H1 (cell line): ENCODE results near the gene GHRH. TPM values are rescaled to one million over a fixed set of nuclear protein-coding genes. Genes with fewer than 3 reads are reported as not detected.

Experiments used
- CTCF ChIA-PET: fragments of 300-600 bp; sonication (Branson Sonifier 250); formaldehyde crosslinking; loops from one replicate; lab custom pipeline; 2021; ENCODE audit not compliant: partially characterized antibody; lab: Charles Lee
- POLR2A ChIA-PET: fragments of 300-600 bp; sonication (Branson Sonifier 250); formaldehyde crosslinking; loops from one replicate; lab custom pipeline; 2021; ENCODE audit warnings: inconsistent platforms; ENCODE audit not compliant: partially characterized antibody; lab: Charles Lee
- DNase-seq, 2 experiments: peaks; one replicate each; pipeline versions ENCODE4 v3.0.0 to v3.0.0-alpha.2; 2010 to 2022; ENCODE audit warnings: low spot score in 2 of 2, low read depth in 1 of 2, mixed read lengths in 1 of 2
- FAIRE-seq: peaks from 2 replicates; lab custom pipeline; 2011; peaks lifted over from hg19 to GRCh38; lab: Jason Lieb, UNC
- H2AFZ ChIP-seq: 2 replicates; pipeline ENCODE4 v1.8.1; 2012; ENCODE audit warnings: low read length, inconsistent platforms
- H2AK5ac ChIP-seq: 2 replicates; pipeline ENCODE4 v1.6.1; 2013; ENCODE audit warnings: low read depth, low read length
- H2BK120ac ChIP-seq: replicated peaks from 2 replicates; pipeline ENCODE3; 2013; ENCODE audit warnings: low read depth, low read length, inconsistent platforms
- H2BK12ac ChIP-seq: 2 replicates; pipeline ENCODE4 v1.6.1; 2013; ENCODE audit warnings: low read depth, low read length
- H2BK15ac ChIP-seq: 2 replicates; pipeline ENCODE4 v1.6.1; 2013; ENCODE audit warnings: low read length
- H2BK20ac ChIP-seq: 2 replicates; pipeline ENCODE4 v1.6.1; 2013; ENCODE audit warnings: low read length
- H2BK5ac ChIP-seq: 2 replicates; pipeline ENCODE4 v1.6.1; 2013; ENCODE audit warnings: low read depth, low read length
- H3K14ac ChIP-seq: 2 replicates; pipeline ENCODE4 v1.6.1; 2013; ENCODE audit warnings: inconsistent platforms; ENCODE audit not compliant: insufficient read length
- H3K18ac ChIP-seq: 2 replicates; pipeline ENCODE4 v1.6.1; 2013; ENCODE audit warnings: low read length; ENCODE audit errors: extremely low read depth
- H3K23ac ChIP-seq: 2 replicates; pipeline ENCODE4 v1.6.1; 2013; ENCODE audit warnings: inconsistent platforms; ENCODE audit not compliant: insufficient read length
- H3K23me2 ChIP-seq: 2 replicates; pipeline ENCODE4 v1.6.1; 2013; ENCODE audit warnings: low read depth, low read length
- H3K27ac ChIP-seq: 2 replicates; pipeline ENCODE4 v1.6.1; 2011; ENCODE audit warnings: low read depth, low read length, inconsistent platforms
- H3K27me3 ChIP-seq, 4 experiments: replicated peaks in 1 of 4; 1 replicate in 1 of 4; 2 replicates in 3 of 4; pipeline versions ENCODE4 v1.6.1 to v1.8.1; 2011 to 2013; ENCODE audit warnings: low read length in 3 of 4, mild to moderate bottlenecking in 3 of 4, inconsistent platforms in 2 of 4, mixed read lengths in 2 of 4, moderate library complexity in 1 of 4; ENCODE audit not compliant: control insufficient read depth in 3 of 4, insufficient read depth in 3 of 4; ENCODE audit errors: extremely low read depth in 1 of 4
- H3K36me3 ChIP-seq, 4 experiments: 2 replicates each; pipeline versions ENCODE4 v1.6.1 to v1.8.1; 2011 to 2013; ENCODE audit warnings: mild to moderate bottlenecking in 4 of 4, low read length in 3 of 4, moderate library complexity in 2 of 4, control low read depth in 1 of 4, inconsistent platforms in 1 of 4; ENCODE audit not compliant: insufficient read depth in 4 of 4, control insufficient read depth in 2 of 4
- H3K4ac ChIP-seq: replicated peaks from 2 replicates; pipeline ENCODE3; 2013; ENCODE audit warnings: low read length, low read depth, mixed read lengths, inconsistent platforms; ENCODE audit not compliant: insufficient read length
- H3K4me1 ChIP-seq, 4 experiments: replicated peaks in 1 of 4; 1 replicate in 1 of 4; 2 replicates in 3 of 4; pipeline versions ENCODE4 v1.6.1 to v1.8.1; 2011 to 2013; ENCODE audit warnings: low read length in 3 of 4, inconsistent platforms in 2 of 4, mixed read lengths in 1 of 4; ENCODE audit not compliant: insufficient read depth in 4 of 4, control insufficient read depth in 3 of 4
- H3K4me2 ChIP-seq, 2 experiments: 2 replicates each; pipeline versions ENCODE4 v1.6.1 to v1.8.1; 2011 to 2013; ENCODE audit warnings: low read depth in 2 of 2, low read length in 2 of 2, control low read depth in 1 of 2, inconsistent platforms in 1 of 2, mild to moderate bottlenecking in 1 of 2; ENCODE audit not compliant: insufficient read depth in 1 of 2
- H3K4me3 ChIP-seq, 4 experiments: fragments of 200-600, 300-600 bp in 1 of 4; sonication (generic), shearing (Covaris generic), sonication (Bioruptor Twin) in 1 of 4; 2 replicates each; pipeline versions ENCODE4 v1.5.1 to v1.8.1; 2011 to 2016; ENCODE audit warnings: low read length in 4 of 4, low read depth in 3 of 4, control low read depth in 2 of 4, inconsistent platforms in 2 of 4, mild to moderate bottlenecking in 2 of 4, mixed read lengths in 1 of 4, moderate library complexity in 1 of 4; ENCODE audit not compliant: insufficient read depth in 2 of 4; ENCODE audit errors: extremely low read depth in 1 of 4
- H3K56ac ChIP-seq: replicated peaks from 2 replicates; pipeline ENCODE3; 2013; ENCODE audit warnings: low read depth, mild to moderate bottlenecking, mixed read lengths, low read length, inconsistent platforms; ENCODE audit not compliant: insufficient read length
- H3K79me1 ChIP-seq: 2 replicates; pipeline ENCODE4 v1.6.1; 2013; ENCODE audit warnings: low read depth, low read length, control low read depth
- H3K79me2 ChIP-seq, 2 experiments: 2 replicates each; pipeline versions ENCODE4 v1.6.1 to v1.8.1; 2012 to 2013; ENCODE audit warnings: low read length in 2 of 2, mild to moderate bottlenecking in 2 of 2, inconsistent platforms in 1 of 2; ENCODE audit not compliant: insufficient read depth in 2 of 2, control insufficient read depth in 1 of 2
- H3K9ac ChIP-seq, 4 experiments: replicated peaks in 1 of 4; 1 replicate in 1 of 4; 2 replicates in 3 of 4; pipeline versions ENCODE4 v1.6.1 to v1.8.1; 2011 to 2013; ENCODE audit warnings: low read depth in 3 of 4, low read length in 3 of 4, control low read depth in 2 of 4, mild to moderate bottlenecking in 2 of 4, moderate library complexity in 2 of 4, inconsistent platforms in 1 of 4; ENCODE audit errors: extremely low read depth in 1 of 4
- H3K9me3 ChIP-seq, 2 experiments: 2 replicates each; pipeline versions ENCODE4 v1.6.1 to v1.8.1; 2012 to 2013; ENCODE audit warnings: mild to moderate bottlenecking in 2 of 2, moderate library complexity in 2 of 2, control low read depth in 1 of 2, inconsistent platforms in 1 of 2, low read depth in 1 of 2, low read length in 1 of 2, mixed read lengths in 1 of 2; ENCODE audit not compliant: insufficient read depth in 2 of 2
- H4K20me1 ChIP-seq, 2 experiments: replicated peaks in 1 of 2; 2 replicates each; pipeline versions ENCODE3 to v1.8.1; 2011 to 2013; ENCODE audit warnings: inconsistent platforms in 2 of 2, low read length in 2 of 2, mild to moderate bottlenecking in 1 of 2; ENCODE audit not compliant: insufficient read depth in 2 of 2, control insufficient read depth in 1 of 2
- H4K5ac ChIP-seq: 2 replicates; pipeline ENCODE4 v1.6.1; 2013; ENCODE audit warnings: low read length, low read depth, mixed read lengths, inconsistent platforms; ENCODE audit not compliant: insufficient read length
- H4K8ac ChIP-seq: 2 replicates; pipeline ENCODE4 v1.8.0; 2013; ENCODE audit warnings: mild to moderate bottlenecking, moderate library complexity, low read length, inconsistent platforms; ENCODE audit not compliant: insufficient read depth; ENCODE audit errors: extremely low read depth
- H4K91ac ChIP-seq: replicated peaks from 2 replicates; pipeline ENCODE3; 2013; ENCODE audit warnings: low read length, mixed read lengths, inconsistent platforms; ENCODE audit not compliant: insufficient read length
- CBX8 ChIP-seq: fragments of 300-800, 300-1000 bp; sonication (generic); IDR thresholded peaks from 2 replicates; pipeline ENCODE4 v1.7.1; 2016; ENCODE audit warnings: low read depth, low read length, borderline replicate concordance
- KDM4A ChIP-seq: IDR thresholded peaks from one replicate; pipeline ENCODE4 v1.7.1; 2012; ENCODE audit warnings: low read depth, mild to moderate bottlenecking, moderate library complexity, low read length, inconsistent platforms; ENCODE audit not compliant: severe bottlenecking
- KDM5A ChIP-seq: fragments of 200-600 bp; IDR thresholded peaks from 2 replicates; pipeline ENCODE4 v1.7.1; 2012; ENCODE audit warnings: mild to moderate bottlenecking, low read length, inconsistent platforms, mixed read lengths
- RFX5 ChIP-seq: IDR thresholded peaks from 2 replicates; pipeline ENCODE4 v1.6.1; 2011; ENCODE audit warnings: low read depth, low read length, improper control_type of control experiment, borderline replicate concordance
- TAF1 ChIP-seq: IDR thresholded peaks from 2 replicates; pipeline ENCODE4 v1.6.1; 2011; ENCODE audit warnings: mild to moderate bottlenecking, low read depth, low read length
- ZNF274 ChIP-seq: IDR thresholded peaks from 2 replicates; pipeline ENCODE4 v1.7.0; 2012; ENCODE audit warnings: low read length, borderline replicate concordance; ENCODE audit errors: extremely low read depth
- WGBS, 2 experiments: shearing (Covaris generic) in 1 of 2; methylation state at CpG; one replicate each; pipeline versions ENCODE4 v1.1.6 to v1.1.7; 2013 to 2015; ENCODE audit warnings: low lambda C conversion rate in 2 of 2, mixed read lengths in 2 of 2, inconsistent platforms in 1 of 2, low coverage in 1 of 2, missing lambda C conversion rate in 1 of 2; ENCODE audit not compliant: insufficient replicate concordance in 2 of 2, insufficient coverage in 1 of 2, insufficient read length in 1 of 2; ENCODE audit errors: extremely low coverage in 1 of 2, missing lambda C conversion rate in 1 of 2; 5-methylcytosine and 5-hydroxymethylcytosine counted together
- polyA plus RNA-seq, 7 experiments: library from polyadenylated mRNA; depleted of rRNA in 3 of 7; stranded (reverse) in 5 of 7; unstranded in 2 of 7; fragments of >200 nt in 5 of 7; fragments of 200-250 nt in 2 of 7; gene quantifications; 1 replicate in 5 of 7; 2 replicates in 1 of 7; 4 replicates in 1 of 7; pipeline versions ENCODE4 v1.2.1 to v1.2.3, GENCODE V29; 2011 to 2013; ENCODE audit warnings: missing spikeins in 2 of 7, mixed read lengths in 2 of 7
- total RNA-seq: library from RNA; stranded (reverse); fragmentation: NEBNext Ultra II Directional; extraction: Animal tissue kit (Norgen Biotek cat#: 25700); gene quantifications from 2 replicates; pipeline ENCODE4 v1.2.1, GENCODE V29; 2021
- TF ChIP-seq, protein P1 (sequence below): IDR thresholded peaks from 2 replicates; pipeline ENCODE4 v1.6.1; 2012; ENCODE audit warnings: low read length, inconsistent platforms
- TF ChIP-seq, protein P2 (sequence below), 3 experiments: IDR thresholded peaks; 1 replicate in 2 of 3; 2 replicates in 1 of 3; pipeline versions ENCODE4 v1.5.1 to v1.6.1; 2011; ENCODE audit warnings: low read length in 3 of 3, mild to moderate bottlenecking in 3 of 3, inconsistent platforms in 2 of 3, low read depth in 1 of 3, moderate library complexity in 1 of 3; ENCODE audit not compliant: insufficient read depth in 1 of 3; ENCODE audit errors: control extremely low read depth in 1 of 3

The GHRH gene
- total and polyA plus RNA-seq, 2 of the 8 experiments (the other 6 are each of a cell fraction or from before 2014, with no cell fraction given): not detected

- Histone ChIP-seq H3K79me1 (peaks cover 3% of the 10 kb centered on the region; the same call in 1 of the 2 replicates), H4K8ac (no peak overlapping the region), H2AK5ac (no peak overlapping the region), H4K91ac (no peak overlapping the region), H3K36me3 (peaks cover 0 to 26% (median 10%) of the 10 kb centered on the region in 4 experiments; a peak in 5 of 8 replicates), H2BK12ac (no peak overlapping the region), H3K27ac (no peak overlapping the region), H3K4me1 (no peaks in the 10 kb centered on the region), H3K56ac (no peak overlapping the region), H3K23ac (no peak overlapping the region), H3K18ac (no peak overlapping the region), H2BK15ac (no peak overlapping the region), H3K4me3 (no peak overlapping the region), H3K4me2 (no peak overlapping the region), H3K9ac (no peak overlapping the region), H2AFZ (no peak overlapping the region), H3K23me2 (no peaks in the 10 kb centered on the region), H2BK20ac (no peak overlapping the region), H3K9me3 (peaks cover 3 to 4% of the 10 kb centered on the region in 2 experiments; a peak in 2 of 4 replicates), H2BK120ac (no peak overlapping the region), H4K20me1 (no peaks in the 10 kb centered on the region), H3K14ac (no peak overlapping the region), H4K5ac (no peak overlapping the region), H2BK5ac (no peak overlapping the region), H3K27me3 (no peaks in the 10 kb centered on the region), H3K79me2 (peaks cover 0 to 39% of the 10 kb centered on the region in 2 experiments; a peak in 3 of 4 replicates), H3K4ac (no peak overlapping the region)
- no peak for FAIRE-seq
- ChIA-PET POLR2A (interaction anchor here (1.1 to 1.2 kb wide), 3 partner anchors 11 to 39 kb away, joined by 3 to 5 read pairs (median 3); no protein-coding TSS in a partner anchor), CTCF (interaction anchor here (0.8 to 2.0 kb wide), 6 partner anchors 11 to 92 kb away, joined by 3 to 9 read pairs (median 4); no protein-coding TSS in a partner anchor)
- no peak for DNase-seq
- 95% methylated on average over 11 of the region's 13 CpGs; no CpG with 5 or more reads in 1 of the 2 experiments for WGBS, 2 experiments
- TF ChIP-seq RFX5: no peak
- no peak for TF ChIP-seq KDM5A
- TF ChIP-seq, protein P1, sequence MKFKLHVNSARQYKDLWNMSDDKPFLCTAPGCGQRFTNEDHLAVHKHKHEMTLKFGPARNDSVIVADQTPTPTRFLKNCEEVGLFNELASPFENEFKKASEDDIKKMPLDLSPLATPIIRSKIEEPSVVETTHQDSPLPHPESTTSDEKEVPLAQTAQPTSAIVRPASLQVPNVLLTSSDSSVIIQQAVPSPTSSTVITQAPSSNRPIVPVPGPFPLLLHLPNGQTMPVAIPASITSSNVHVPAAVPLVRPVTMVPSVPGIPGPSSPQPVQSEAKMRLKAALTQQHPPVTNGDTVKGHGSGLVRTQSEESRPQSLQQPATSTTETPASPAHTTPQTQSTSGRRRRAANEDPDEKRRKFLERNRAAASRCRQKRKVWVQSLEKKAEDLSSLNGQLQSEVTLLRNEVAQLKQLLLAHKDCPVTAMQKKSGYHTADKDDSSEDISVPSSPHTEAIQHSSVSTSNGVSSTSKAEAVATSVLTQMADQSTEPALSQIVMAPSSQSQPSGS: no peak
- TF ChIP-seq ZNF274: no peak
- TF ChIP-seq CBX8: no peak
- TF ChIP-seq, protein P2, sequence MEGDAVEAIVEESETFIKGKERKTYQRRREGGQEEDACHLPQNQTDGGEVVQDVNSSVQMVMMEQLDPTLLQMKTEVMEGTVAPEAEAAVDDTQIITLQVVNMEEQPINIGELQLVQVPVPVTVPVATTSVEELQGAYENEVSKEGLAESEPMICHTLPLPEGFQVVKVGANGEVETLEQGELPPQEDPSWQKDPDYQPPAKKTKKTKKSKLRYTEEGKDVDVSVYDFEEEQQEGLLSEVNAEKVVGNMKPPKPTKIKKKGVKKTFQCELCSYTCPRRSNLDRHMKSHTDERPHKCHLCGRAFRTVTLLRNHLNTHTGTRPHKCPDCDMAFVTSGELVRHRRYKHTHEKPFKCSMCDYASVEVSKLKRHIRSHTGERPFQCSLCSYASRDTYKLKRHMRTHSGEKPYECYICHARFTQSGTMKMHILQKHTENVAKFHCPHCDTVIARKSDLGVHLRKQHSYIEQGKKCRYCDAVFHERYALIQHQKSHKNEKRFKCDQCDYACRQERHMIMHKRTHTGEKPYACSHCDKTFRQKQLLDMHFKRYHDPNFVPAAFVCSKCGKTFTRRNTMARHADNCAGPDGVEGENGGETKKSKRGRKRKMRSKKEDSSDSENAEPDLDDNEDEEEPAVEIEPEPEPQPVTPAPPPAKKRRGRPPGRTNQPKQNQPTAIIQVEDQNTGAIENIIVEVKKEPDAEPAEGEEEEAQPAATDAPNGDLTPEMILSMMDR (IDR thresholded peaks at IDR 0.05; ENCODE audit: control extremely low read depth in 1 of 3, insufficient read depth in 1 of 3, low read depth in 1 of 3, low read length in 3 of 3): no peak
- no peak for TF ChIP-seq TAF1
- TF ChIP-seq KDM4A: no peak
Observed at GRCh38 chr20:37297066-37297736, 35.6 kb upstream of the GHRH start.
